ENCODE results near the gene EIF2D.

EIF2D gene

DNA sequence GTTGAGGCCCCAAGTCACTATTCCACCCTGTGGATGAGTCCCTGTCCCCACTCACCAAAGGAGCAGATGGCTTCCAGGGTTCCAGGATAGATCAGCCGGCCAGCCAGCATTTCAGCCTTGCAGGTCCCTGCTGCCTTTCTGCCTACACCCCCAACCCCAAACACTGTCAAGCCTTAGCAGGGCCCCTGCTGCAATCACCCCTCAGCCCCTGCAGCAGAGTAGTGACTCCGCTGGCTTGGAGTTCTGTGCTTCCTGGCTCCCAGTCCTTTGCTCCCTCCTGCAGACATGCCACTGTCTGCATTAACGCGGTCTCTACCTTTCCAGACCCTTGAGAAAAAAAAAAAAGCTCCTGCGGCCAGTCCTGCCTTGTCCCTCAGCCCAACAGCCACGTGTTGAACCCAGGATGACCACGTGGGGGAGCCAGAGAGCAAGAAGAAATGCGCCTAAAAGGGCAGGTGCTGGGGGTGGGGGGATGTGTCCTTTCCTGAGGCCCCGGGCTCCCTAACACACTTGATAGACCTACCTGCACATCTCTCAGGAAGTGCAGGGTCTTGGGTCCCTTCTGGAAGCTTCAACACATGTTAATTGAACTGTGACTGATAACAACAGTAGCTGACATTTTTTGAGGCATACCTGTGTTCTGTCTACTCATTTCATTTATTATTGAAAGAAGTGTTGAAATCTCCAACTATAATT, 67.6 kb downstream of the EIF2D start:
- DNase-seq, result peak; percentile 91 to 93

Data from activated CD4-positive, alpha-beta T cell treated with anti-CD3 and anti-CD28 coated beads, Interleukin-2, amount 50 U/mL, for 48 hours (primary cell).